Ramos (cell line): Measurements from ENCODE around the gene TTC7B.
"Not testable (repeated sequence)": the region's sequence is repeated elsewhere in the genome, so short reads cannot be mapped to it uniquely, and the experiment has no call there.

Experiments used
- in situ Hi-C: fragments of 300-500 bp; cut with MboI; formaldehyde crosslinking; loops from one replicate; pipeline ENCODE4 v1.14.3; 2022; ENCODE audit warnings: low sequenced_read_pairs; ENCODE audit not compliant: unreplicated experiment

Gene TTC7B

DNA sequence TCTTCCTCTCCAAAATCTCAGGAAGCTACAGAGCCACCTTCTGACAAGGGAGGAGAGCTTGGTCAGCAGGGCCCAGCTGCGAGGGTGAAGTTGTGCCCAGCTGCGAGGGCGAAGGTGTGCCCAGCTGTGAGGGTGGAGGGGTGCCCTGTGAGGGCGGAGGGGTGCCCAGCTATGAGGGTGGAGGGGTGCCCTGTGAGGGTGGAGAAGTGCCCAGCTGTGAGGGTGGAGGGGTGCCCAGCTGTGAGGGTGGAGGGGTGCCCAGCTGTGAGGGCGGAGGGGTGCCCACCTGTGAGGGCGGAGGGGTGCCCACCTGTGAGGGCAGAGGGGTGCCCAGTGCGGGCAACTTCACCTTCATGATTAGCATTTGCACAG lies 20.4 kb upstream of the TTC7B start:
- in situ Hi-C loops = no loop called here

DNA sequence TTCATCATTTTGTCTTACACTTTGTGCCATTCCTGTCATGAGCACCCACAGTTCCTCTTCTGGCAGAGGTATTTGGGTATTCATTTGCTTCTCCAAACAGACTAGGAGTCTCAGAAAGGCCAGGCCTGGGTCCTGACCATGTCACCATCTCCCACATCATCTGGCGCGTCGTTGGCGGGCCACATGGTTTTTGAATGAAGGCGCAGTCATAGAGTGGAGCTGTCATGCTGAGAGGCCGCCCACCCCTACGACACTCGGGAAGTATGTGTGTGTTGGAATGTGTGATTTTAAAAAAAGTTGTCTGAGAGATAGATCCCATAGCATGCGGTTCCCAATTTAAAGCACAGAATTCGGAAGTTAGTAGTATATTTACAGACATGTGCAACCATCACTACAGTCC lies 15.6 kb upstream of the TTC7B start:
- in situ Hi-C loops = no loop called here

DNA sequence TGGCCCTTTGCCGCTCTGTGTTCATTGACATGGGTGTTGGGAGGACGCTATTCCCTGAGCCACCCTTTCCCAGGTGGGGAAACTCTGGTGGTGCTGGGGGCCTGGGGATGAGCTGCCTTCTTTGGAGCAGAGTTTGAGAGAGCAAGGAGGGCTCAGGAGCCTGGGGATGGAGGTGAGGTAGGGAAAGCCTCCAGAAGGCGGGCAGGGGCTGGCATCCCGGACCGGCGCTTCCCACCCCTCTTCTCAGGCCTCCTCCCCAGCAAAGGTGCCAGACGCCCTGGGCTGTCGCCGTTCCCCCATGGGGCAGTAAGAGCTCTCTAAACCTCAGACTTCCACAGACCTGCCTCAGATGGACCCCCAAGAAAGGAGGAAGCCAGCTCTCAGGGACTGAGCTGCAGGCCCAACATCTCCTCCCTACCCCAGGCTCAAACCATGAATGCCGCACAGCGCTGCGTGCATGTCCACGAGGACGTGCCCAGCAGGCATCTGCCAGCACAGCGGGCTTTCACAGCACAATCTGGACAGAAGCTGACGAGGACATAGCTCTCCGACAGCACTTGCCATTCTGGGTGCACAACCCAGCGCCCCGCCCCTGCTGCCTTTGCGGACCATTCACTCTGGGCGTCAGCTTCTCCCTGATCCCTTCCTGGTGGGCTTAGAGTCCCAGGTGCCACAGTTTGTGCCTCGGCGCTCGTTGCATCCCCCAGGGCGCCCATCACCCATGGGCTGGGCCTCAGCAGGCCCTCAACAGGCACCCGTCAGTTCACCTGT lies 14.9 kb upstream of the TTC7B start:
- in situ Hi-C loops = no loop called here

DNA sequence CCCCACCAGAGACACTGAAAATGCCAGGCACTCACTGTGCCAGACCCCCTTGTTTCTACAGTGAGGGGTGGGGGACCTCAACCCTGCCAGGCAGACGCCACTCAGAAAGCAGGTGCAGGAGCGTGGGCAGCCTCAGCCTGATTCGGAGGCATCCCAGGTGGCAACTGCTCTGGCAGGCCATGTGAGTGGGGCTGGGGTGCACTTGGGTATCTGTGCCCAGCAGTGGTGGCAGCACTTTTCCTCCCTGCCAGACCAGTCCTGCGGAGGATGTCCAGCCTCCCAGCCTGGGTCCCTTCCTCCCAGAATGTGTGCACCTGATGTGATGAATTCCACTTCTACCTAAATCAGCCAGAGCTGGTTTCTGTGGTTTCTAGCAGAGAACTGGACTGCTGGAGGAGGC lies 13.4 kb upstream of the TTC7B start:
- in situ Hi-C loops = no loop called here

DNA sequence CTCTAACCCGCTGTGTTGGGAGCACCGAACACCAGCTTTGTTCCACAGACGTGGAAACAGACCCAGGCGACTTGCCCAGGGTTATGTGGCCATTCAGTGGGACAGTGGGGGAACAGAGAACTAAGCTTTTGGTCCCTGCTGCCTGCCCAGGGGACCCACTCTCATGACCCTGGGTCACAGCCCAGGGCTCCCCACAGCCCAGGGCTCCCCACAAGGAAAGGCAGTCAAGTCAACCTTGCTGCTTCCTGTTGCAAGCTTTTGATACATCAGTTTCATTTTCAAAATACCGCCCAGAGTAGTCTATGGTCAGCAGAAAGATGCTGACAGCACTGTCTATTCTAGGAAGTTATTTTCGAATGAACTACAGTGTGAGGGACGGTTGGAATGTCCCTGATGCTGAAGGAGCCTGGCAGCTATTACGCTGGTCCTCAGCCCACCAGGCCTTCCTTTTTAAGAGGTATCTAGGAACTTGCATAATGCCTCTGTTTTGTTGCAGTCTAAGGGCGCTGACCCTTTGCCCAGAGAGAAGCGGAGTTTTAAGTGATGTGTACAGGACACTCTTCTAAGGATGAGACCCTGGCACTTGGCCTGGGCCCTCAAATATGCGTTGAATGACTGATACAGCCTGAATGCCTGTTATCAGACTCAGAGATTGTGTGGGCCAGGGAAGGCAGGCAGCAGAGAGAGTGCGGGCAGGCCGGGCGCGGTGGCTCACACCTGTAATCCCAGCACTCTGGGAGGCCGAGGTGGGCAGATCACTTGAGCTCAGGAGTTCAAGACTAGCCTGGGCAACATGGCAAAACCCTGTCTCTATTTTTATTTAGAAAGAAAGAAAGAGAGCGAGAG lies 12.6 kb upstream of the TTC7B start:
- in situ Hi-C loops = no loop called here

DNA sequence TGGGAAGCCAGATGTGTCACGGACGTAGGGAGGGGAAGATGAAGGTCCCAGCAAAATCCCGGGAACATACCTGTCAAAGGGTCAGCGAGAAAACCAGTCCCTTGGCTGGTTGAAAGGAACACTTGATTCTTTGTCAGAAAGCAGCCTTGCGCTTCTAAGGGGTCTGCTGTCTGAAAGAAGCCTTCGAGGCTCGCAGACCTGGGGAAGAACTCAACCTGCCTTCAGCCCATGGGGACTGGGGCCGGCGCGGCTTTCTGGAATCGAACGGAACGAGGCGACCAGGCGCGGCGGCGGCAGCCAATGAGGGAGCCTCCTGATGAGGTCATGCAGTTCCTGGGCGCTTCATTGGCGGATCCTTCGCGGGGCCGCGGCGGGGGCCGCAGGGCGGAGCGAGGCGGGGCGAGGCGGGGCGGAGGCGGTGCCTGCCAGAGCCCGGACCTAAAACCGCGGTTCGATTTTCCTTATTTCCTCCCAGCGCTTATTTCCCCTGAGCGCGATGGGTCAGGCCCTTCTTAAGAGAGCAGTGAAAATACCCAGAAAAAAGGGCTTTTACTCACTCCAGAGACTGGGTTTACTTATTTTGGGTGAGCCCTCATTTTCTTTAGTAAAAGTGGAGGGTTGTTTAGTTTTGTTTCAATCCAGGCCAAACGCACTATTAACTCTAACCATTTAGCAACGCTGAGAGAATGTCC lies 11.8 kb upstream of the TTC7B start:
- in situ Hi-C loops = no loop called here

DNA sequence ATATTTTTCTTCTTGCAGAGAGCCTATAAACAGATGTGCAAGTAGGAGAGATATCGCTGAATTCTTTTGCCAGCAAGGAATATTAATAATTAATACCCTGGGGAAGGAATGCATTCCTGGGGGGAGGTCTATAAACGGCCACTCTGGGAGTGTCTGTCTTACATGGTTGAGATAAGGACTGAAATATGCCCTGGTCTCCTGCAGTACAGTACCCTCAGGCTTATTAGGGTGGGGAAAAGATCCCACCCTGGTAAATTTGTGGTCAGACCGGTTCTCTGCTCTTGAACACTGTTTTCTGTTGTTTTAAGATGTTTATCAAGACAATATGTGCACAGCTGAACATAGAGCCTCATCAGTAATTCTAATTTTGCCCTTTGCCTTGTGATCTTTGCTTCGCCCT lies 7.3 kb upstream of the TTC7B start:
- in situ Hi-C loops = not testable (repeated sequence)

DNA sequence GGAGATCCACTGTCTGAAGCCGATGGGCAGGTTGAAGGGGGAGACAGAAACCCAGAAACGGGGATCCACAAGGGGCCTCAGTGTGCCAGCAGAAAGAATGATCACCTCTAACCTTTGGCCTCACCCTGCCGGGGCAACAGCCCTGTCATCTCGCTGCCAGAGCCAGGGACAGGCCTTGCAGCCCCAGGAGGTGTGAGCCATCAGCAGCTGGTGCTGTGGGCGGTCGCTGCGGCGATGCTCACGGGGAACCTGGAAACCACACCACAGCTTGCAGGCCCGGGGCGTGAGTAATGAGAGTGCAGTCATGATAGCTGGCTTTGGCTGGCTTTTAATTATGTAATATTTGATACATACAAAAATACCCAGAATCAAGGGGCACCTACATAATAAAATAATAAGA lies 4.7 kb upstream of the TTC7B start:
- in situ Hi-C loops = no loop called here

DNA sequence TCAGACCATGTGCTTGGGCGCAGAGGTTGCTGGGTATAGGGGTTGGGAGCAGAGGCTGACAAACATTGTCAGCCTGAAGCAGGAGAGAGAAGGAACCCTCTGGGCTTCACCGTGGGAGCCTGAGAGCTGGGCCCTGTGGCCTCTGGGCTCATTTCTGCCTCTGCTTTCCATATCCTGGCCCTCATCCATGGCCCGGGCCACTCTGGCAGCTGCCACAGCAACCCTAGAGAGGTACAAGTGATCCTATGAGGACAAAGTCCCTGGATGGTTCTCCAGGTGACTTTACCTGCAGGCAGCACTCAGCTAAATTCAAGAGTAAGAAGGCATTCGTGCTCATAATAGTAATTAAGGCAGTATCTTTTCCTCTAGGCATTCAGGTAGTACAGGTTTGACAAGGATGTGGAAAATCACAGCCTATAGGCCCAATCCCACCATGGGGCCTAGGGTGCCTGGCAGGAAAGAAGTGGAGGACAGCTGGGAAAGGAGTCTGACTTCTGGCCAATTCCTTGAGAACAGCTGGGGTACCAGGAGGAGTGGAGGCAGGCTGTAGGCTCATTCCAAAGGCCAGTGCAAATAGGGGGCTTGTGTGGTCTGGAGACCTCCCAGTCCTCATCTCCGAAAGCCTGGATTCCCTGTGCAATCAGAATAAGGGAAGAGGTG lies 3.6 kb upstream of the TTC7B start:
- in situ Hi-C loops = no loop called here

DNA sequence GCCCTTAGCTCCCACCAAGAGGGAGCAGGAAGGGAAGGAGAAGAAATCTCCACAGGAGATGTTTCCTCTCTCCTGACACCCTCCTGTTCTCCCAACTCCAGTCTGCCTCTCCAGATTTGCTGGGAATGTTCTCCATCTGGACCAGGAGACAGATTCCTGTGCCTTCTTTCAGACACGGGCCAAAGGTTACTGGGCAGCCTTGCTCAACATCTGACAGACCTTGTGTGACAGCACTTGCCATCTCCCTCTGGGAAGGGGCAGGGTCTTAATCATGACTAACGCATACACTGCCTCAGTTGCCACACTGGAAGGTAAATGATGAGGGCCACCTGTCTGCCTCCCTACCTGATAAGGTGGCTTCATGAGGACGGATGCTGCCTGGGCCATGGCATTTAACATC lies 2.5 kb upstream of the TTC7B start:
- in situ Hi-C loops = no loop called here

DNA sequence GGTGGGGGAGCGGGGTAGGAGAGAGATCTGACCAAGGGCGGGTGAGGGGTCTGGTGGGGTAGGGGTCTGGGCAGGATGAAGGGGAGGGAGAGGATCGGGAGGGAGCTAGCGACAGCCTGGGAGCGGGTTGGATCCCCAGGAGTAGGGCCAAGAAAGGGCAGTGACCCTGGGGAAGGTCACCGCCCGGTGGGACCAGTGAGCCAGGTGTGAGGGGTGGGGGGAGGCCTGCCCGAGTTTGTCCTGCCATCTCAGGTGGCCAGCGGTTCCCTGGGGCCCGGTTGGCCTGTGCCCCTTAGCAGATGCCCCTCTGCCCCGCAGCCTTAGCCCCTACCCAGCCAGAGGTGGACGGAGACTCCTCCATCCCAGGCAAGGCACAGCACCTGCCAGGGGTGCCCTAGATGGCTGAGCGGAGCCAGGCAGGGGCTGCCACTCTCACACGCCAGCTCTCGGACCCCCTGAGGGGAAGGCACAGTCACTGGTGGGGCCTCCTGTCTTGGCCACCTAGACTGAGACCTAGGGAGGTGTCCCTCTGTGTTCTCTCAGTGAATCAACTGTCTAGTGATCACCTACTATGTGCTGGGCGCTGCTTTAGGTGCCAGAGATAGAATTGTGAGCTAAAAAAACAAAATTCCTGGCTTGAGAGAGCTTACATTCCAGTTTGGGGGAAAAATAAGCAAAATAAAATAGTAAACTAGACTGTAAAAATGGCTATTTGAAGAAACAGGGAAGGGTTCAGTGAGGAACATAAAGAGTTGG lies 629 bp upstream of the TTC7B start:
- in situ Hi-C loops = no loop called here

DNA sequence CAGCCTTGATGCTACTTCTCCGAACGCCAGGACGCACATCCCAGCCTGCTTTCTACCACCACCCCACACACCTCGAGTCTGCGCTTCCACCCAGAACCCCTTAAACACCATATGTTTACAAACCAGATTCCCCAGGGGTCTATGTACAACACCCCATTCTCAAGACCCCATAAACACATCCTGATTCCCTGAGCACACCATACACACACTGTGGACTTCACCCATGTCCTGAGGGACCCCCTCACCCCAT lies 733 bp downstream of the TTC7B start:
- in situ Hi-C loops = no loop called here

DNA sequence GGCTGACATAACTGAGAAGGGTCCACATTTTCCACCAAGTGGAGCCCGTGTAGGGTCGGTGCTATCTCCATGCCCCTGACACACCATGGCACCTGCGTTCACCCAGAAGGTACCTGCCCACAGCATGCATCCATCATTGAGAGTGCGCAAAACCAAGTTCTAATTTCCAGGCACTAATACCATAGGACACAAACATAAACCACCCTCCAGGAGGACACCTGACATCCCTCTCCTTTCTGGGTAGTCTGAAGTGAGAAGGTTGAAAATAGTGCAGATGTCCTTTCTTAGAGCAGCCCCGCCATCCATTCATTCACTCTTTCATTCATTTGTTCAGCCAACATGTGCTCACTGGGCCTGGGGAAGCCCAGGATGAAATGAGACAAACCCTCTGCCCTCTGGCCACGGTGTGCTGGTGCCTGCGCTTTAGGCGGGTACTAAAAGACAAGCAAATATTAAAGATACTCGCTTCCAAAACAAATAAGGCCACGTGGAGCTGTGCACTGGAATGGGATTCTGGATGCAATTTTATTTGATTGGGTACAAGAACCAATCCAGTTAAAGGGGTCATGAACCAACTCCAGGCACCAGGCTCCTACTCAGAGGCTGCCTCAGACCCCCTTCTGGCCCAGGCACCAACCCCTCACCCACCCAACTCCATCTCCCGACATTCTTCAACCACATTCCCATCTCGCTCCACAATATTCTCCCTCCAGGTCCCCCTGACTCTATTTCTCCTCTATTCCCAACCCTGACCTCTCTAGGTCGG lies 1.2 kb downstream of the TTC7B start:
- in situ Hi-C loops = no loop called here

DNA sequence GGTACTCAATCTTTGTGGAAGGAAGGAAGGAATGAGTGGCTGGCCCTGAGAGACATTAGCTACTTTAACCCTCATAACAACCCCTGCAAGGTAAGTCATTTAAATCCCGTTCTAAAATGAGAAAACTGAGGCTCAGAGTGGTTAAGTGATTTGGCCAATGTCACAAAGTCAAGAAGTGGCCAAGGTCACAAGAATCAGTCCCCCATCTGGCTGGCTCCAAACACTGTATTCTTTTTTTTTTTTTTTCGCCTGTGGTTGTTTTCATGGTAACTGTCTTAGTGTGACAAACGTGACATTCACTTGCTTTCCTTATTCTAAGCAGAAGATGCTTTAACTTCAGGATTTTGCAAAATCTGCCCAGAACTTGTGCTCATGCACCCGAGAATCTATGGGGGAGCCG lies 2.8 kb downstream of the TTC7B start:
- in situ Hi-C loops = no loop called here

DNA sequence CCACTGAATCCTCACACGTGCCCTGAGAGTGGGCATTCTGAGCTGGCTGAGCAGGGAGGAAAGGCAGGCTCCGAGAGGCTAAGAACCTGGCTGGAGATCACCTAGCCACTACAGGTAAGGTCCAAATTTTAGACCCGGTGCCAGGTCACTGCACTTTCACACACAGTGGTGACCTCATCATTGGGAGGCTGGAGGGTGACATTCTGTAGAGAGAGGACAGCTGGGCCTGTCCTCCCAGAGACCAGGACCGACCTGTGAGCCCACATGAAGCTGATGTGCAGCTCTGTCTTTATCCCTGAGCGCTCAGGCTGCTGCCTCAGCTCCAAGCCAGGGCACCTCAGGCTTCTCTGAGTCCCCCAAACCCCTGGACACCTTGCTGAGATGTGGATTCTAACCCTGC lies 4.1 kb downstream of the TTC7B start:
- in situ Hi-C loops = no loop called here

DNA sequence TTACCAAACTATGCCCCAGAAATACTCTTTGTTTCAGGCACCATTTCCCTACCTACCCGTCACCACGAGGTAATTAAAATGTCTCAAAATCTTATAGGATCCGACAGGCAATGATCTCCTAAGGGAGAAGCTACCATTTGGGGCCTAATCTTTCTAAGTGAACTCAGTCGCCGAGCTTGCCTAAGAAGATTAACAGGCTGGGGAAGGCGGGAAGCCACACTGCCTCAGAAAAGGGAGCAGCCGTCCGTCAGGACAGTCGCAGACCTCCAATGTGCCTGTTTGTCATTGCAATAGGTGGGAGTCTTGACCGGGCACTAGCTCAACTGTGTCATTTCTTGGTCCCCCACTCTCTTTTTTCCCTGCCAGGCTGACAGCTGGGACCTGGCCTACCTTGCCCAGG lies 4.6 kb downstream of the TTC7B start:
- in situ Hi-C loops = no loop called here

DNA sequence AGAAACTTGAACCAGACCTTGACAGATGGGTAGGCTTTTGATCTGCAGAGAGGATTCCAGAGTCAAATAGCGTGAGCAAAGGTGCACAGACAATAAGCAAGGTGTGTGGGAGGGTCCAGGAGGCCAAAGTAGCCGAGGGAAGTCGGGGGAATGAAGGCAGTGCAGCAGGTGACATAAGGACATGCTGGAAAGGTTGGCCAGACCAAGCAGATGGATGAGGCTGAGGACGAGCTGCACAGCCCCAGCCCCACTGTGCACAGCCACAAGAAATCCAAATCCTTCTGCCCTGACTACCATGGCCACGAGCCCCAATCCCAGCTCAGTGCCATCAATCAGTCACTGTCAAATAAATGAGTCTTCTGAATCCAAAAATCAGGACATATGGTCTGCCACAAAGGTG lies 5.4 kb downstream of the TTC7B start:
- in situ Hi-C loops = no loop called here

DNA sequence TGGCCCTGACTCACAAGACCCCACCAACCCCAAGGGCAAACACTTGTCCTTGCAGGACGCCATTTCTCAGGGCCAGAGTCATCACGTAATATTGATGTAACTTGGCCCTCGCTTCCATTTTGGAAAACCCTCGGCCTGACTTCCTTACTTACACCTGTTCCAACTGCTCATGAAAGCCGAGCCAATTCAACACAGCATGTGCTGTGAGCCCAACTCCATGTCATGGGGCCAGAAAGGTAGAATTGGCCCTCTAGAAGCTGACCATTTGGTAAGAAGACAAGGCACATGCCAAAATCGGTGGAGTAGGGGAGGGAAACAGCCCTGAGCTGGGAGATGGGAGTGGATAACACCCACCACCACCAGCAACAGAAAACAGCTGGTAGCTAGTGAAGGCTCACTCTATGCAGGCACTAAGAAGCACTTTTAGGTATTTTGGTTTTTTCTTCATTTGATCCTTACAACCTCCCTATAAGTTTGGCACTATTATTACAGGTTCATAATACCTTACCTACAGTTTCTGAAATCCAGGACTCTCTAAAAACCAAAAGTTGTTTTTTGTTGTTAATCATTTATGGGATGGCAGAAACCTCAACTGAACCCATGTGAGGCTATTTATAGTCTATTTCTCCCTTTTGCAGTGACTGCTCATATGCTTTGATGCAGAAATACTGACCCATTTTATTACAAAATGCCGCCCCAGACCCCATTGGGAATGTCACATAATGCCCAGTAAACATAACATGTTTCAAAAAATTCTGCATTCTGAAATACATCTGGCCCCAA lies 6.5 kb downstream of the TTC7B start:
- in situ Hi-C loops = no loop called here
